ENCODE data around the gene CCDC192.
"Not testable (repeated sequence)": the region's sequence is repeated elsewhere in the genome, so short reads cannot be mapped to it uniquely, and the experiment has no call there.

CCDC192 gene

GRCh38 chr5:127846884-127847283 is 143.7 kb downstream of the CCDC192 start:
- FAIRE-seq: no peak
- TF ChIP-seq POLR2A (IDR thresholded peaks at IDR 0.05; ENCODE audit: low read depth, low read length): no peak
- DNase-seq (ENCODE audit: insufficient read length, low spot score): no peak

GRCh38 chr5:127847641-127848040 is 144.4 kb downstream of the CCDC192 start:
- FAIRE-seq; DNase-seq (ENCODE audit: insufficient read length, low spot score): not testable (repeated sequence)

- DNase-seq (ENCODE audit: insufficient read length, low spot score) (no peak), FAIRE-seq (no peak)
- no peak for TF ChIP-seq POLR2A (IDR thresholded peaks at IDR 0.05; ENCODE audit: low read depth, low read length)
Observed at GRCh38 chr5:127848098-127848497, 144.9 kb downstream of the CCDC192 start.

- FAIRE-seq (no peak), DNase-seq (ENCODE audit: insufficient read length, low spot score) (no peak)
- TF ChIP-seq POLR2A (IDR thresholded peaks at IDR 0.05; ENCODE audit: low read depth, low read length): no peak
Observed at GRCh38 chr5:127849408-127849807, 146.2 kb downstream of the CCDC192 start.

- DNase-seq (ENCODE audit: insufficient read length, low spot score) (no peak), FAIRE-seq (no peak)
- TF ChIP-seq POLR2A (IDR thresholded peaks at IDR 0.05; ENCODE audit: low read depth, low read length): no peak
Observed at GRCh38 chr5:127849891-127850290, 146.7 kb downstream of the CCDC192 start.

- no peak for DNase-seq (ENCODE audit: insufficient read length, low spot score)
- no peak for FAIRE-seq
- TF ChIP-seq POLR2A (IDR thresholded peaks at IDR 0.05; ENCODE audit: low read depth, low read length): no peak
Observed at GRCh38 chr5:127851964-127852363, 148.8 kb downstream of the CCDC192 start.

- no peak for TF ChIP-seq POLR2A (IDR thresholded peaks at IDR 0.05; ENCODE audit: low read depth, low read length)
- FAIRE-seq (no peak), DNase-seq (ENCODE audit: insufficient read length, low spot score) (no peak)
Observed at GRCh38 chr5:127854520-127854919, 151.3 kb downstream of the CCDC192 start.

- TF ChIP-seq POLR2A (IDR thresholded peaks at IDR 0.05; ENCODE audit: low read depth, low read length): no peak
- DNase-seq (ENCODE audit: insufficient read length, low spot score): no peak
- FAIRE-seq: no peak
Observed at GRCh38 chr5:127856292-127856691, 153.1 kb downstream of the CCDC192 start.

GRCh38 chr5:127858116-127858784 is 155.1 kb downstream of the CCDC192 start:
- no peak for TF ChIP-seq POLR2A (IDR thresholded peaks at IDR 0.05; ENCODE audit: low read depth, low read length)
- no peak for DNase-seq (ENCODE audit: insufficient read length, low spot score)
- no peak for FAIRE-seq

GRCh38 chr5:127860291-127860690 is 157.1 kb downstream of the CCDC192 start:
- TF ChIP-seq POLR2A (IDR thresholded peaks at IDR 0.05; ENCODE audit: low read depth, low read length): no peak
- DNase-seq (ENCODE audit: insufficient read length, low spot score) (no peak), FAIRE-seq (no peak)

- FAIRE-seq (no peak), DNase-seq (ENCODE audit: insufficient read length, low spot score) (no peak)
- TF ChIP-seq POLR2A (IDR thresholded peaks at IDR 0.05; ENCODE audit: low read depth, low read length): no peak
Observed at GRCh38 chr5:127863161-127863560, 160.0 kb downstream of the CCDC192 start.

GRCh38 chr5:127863610-127864395 is 160.6 kb downstream of the CCDC192 start:
- TF ChIP-seq POLR2A (IDR thresholded peaks at IDR 0.05; ENCODE audit: low read depth, low read length): no peak
- FAIRE-seq (no peak), DNase-seq (ENCODE audit: insufficient read length, low spot score) (no peak)

- FAIRE-seq (no peak), DNase-seq (ENCODE audit: insufficient read length, low spot score) (no peak)
- no peak for TF ChIP-seq POLR2A (IDR thresholded peaks at IDR 0.05; ENCODE audit: low read depth, low read length)
Observed at GRCh38 chr5:127864511-127864910, 161.3 kb downstream of the CCDC192 start.

- no peak for DNase-seq (ENCODE audit: insufficient read length, low spot score)
- no peak for TF ChIP-seq POLR2A (IDR thresholded peaks at IDR 0.05; ENCODE audit: low read depth, low read length)
- FAIRE-seq: no peak
Observed at GRCh38 chr5:127865273-127865672, 162.1 kb downstream of the CCDC192 start.

Data from H54 (cell line).